Left forelimb (tissue), 1 donor: ENCODE data around the gene IRF2BP1.

Experiments used
- DNase-seq: peaks from one replicate; pipeline ENCODE4 v3.0.0-alpha.2; 2018; ENCODE audit warnings: low spot score

The IRF2BP1 gene

GRCh38 chr19:45860359-45861259, 25.3 kb downstream of the IRF2BP1 start:
- no peak for DNase-seq

- no peak for DNase-seq
Measured at GRCh38 chr19:45854167-45854778, 31.7 kb downstream of the IRF2BP1 start.

DNA sequence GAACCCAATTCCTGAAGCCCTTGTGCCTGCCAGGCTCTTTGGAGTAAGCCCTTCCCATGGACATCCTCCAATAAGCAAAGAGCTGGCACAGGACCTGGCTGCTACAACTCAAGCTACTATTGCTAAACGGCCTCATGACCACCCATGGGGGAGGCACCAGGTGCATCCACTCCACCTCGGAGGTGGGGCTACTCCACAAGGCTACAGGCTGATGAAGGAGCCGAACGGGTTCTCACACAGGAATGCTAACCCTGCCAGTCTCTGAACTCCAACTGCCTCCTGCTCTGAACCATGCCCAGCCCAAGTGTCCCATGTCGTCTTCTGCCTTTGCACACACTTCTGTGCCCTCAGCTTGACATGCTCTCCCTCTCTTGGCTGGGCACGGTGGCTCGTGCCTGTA, 33.0 kb downstream of the IRF2BP1 start:
- no peak for DNase-seq

DNA sequence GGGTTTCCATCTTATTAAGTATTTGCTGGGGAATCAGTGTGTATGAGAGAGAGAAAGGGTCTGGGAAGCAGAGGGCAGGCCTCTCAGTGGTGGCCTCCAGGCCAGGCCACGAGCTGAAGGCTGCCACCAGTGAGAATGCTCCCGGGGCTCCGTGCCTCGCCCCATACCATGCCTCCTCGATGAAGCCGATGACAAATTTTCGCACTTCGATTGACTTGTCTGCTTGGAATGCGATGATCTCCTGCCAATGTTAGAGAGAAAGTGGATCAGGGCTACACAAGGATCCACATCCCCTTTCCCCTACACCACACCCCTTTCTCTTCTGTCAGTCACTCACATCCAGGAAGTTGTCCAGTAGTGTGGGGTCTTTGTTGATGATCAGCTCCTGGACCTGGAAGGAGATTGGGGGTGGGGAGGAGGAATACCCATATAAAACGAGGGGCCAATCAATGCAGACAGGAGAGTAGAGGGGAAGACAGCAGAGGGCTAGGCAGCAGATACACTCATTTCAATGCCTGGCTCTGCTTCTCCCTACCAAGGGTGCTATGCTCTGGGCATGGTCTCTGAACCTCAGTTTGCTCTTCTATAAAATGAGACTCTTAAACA, 33.7 kb downstream of the IRF2BP1 start:
- DNase-seq, result no peak

GRCh38 chr19:45848922-45849321, 37.0 kb downstream of the IRF2BP1 start:
- DNase-seq, result no peak

DNA sequence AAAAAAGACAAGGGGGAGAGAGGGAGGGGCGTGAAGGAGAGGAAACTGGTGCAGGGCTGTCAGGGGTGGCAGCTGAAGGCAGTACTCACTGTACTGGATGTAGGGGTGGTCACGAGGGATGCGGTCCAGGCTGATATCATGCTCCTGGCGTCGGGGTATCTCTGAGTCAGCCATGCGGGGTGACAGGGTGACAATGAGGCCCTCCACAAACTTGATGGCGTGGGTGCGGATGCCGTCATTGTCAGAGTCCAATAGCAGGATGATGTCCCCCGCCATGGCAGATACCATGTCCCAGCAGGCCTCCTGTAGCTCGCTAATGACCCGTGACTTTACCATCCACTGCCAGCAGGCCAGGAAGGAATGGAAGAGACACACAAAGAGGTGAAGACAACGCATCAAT, 38.3 kb downstream of the IRF2BP1 start:
- no peak for DNase-seq

GRCh38 chr19:45842198-45842597, 43.7 kb downstream of the IRF2BP1 start:
- DNase-seq, result no peak

GRCh38 chr19:45834970-45835369, 51.0 kb downstream of the IRF2BP1 start:
- DNase-seq, result no peak
